ENCODE results near the gene WDR45B.

- no peak for TF ChIP-seq FOXJ3 (CRISPR knock-in tag; IDR thresholded peaks at IDR 0.05)
- no peak for TF ChIP-seq EP300 (IDR thresholded peaks at IDR 0.05; ENCODE audit: borderline replicate concordance in 1 of 2, low read depth in 1 of 2, low read length in 1 of 2)
Observed at GRCh38 chr17:82582709-82583108, 65.5 kb downstream of the WDR45B start.

Data from SK-N-SH (cell line).